ENCODE data around the gene AAGAB.

DNA sequence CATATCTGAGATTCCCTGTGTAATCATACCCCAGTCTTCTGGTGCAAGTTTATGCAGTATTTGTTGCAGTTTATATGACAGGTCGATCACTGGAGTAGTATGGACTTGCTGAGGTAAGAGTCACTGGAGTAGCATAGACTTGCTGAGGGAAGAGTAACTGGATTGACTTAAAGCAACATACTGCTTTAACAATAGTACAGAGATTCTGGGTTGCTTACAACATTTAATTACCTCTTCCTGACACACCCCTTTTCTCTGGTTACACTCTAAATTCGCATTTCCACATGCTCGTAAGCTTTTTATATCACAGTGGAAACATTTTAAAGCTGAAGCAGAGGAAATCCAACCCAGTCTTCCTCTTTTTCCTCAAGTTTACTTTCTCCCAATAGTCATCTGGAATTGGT, 11.8 kb downstream of the AAGAB start:
- TF ChIP-seq CTCF (IDR thresholded peaks at IDR 0.05) = no peak
- TF ChIP-seq POLR2A (IDR thresholded peaks at IDR 0.05) = no peak
